Fibroblast of mammary gland (primary cell): Measurements from ENCODE around the gene SNX1.
"Not testable (repeated sequence)": the region's sequence is repeated elsewhere in the genome, so short reads cannot be mapped to it uniquely, and the experiment has no call there.

ENCODE experiments used
- DNase-seq: peaks from one replicate; pipeline ENCODE4 v3.0.0-alpha.2; 2010; ENCODE audit warnings: low read depth
- H3K4me3 ChIP-seq: 2 replicates; pipeline ENCODE4 v1.5.1; 2011; ENCODE audit warnings: low read depth, mild to moderate bottlenecking, low read length, moderate library complexity; ENCODE audit not compliant: control insufficient read depth
- TF ChIP-seq, protein P1 (sequence below): conservative IDR thresholded peaks from 2 replicates; pipeline ENCODE4 v1.5.1; 2011; ENCODE audit warnings: low read depth, low read length, inconsistent platforms; ENCODE audit not compliant: control insufficient read depth, insufficient read depth

Gene SNX1

DNA sequence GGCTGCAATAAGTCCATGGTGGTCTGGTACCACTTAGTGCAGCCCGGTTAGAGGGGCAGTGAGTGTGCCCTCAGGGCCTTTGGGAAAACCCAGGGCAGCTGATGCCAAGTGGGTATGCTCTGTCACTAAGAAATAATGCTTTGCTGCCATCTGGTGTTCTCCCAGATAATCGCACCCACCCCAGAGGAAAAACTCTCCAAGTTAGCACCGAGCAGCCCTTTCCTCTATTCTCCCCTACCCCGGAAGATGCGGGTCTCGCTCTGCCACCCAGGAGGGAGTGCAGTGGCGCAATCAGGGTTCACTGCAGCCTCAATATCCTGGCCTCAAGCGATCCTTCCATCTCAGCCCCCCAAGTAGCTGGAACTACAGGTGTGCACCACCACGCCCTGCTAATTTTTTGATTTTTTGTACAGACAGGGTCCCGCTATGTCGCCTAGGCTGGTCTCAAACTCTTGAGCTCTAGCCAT, 28.2 kb upstream of the SNX1 start:
- TF ChIP-seq, protein P1, sequence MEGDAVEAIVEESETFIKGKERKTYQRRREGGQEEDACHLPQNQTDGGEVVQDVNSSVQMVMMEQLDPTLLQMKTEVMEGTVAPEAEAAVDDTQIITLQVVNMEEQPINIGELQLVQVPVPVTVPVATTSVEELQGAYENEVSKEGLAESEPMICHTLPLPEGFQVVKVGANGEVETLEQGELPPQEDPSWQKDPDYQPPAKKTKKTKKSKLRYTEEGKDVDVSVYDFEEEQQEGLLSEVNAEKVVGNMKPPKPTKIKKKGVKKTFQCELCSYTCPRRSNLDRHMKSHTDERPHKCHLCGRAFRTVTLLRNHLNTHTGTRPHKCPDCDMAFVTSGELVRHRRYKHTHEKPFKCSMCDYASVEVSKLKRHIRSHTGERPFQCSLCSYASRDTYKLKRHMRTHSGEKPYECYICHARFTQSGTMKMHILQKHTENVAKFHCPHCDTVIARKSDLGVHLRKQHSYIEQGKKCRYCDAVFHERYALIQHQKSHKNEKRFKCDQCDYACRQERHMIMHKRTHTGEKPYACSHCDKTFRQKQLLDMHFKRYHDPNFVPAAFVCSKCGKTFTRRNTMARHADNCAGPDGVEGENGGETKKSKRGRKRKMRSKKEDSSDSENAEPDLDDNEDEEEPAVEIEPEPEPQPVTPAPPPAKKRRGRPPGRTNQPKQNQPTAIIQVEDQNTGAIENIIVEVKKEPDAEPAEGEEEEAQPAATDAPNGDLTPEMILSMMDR: peak; percentile 80
- peak; percentile 61 for DNase-seq
- H3K4me3 ChIP-seq: no peak overlapping the region

- TF ChIP-seq, protein P1: no peak
- no peak overlapping the region for H3K4me3 ChIP-seq
- DNase-seq: no peak
These were observed 27.6 kb upstream of the SNX1 start for GRCh38 chr15:64068133-64068532.

- TF ChIP-seq, protein P1: no peak
These were observed 25.7 kb upstream of the SNX1 start for GRCh38 chr15:64070106-64070505.

DNA sequence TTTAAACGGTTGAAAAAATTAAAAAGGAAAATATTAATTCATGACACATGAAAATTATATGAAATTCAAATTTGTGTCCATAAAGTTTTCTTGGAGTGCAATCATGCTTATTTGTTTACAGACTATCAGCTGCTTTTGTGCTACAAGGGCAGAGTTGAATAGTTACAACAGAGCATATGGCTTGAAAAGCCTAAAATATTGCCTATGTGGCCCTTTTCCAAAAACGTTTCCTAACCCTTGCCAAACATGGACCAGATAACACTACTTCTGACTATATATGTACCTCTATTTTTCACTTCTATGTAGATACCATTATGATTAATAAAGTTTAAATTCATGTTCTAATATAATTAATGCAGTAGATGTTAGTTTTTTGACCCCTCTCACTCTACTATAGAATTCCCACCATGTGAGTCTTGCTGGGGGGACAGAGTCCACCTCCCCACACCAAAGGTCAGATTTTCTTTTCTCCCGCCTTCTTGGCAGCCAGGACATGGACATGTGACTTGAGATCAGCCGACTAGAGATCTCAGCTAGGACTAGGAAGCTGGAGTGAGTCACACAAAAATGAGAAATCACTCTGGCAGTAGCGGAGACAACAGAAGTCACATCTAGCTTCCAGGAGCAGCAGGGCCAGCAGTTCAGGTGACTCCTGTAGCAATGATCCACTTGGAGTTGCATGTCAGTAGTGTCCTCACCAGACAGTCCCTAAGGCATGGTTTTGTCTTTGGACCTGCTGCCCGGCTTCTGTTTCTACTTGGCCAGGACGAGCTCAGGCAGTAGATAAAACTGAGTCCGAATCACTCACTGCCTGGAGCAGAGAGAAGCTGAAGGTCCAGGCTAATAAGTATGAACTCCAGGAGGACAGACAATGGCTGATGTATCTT, 24.6 kb upstream of the SNX1 start:
- H3K4me3 ChIP-seq: no peak overlapping the region
- TF ChIP-seq, protein P1: no peak
- peak; percentile 94 for DNase-seq

More at GRCh38 chr15:64070106-64070505, 25.7 kb upstream of the SNX1 start:
- no peak for DNase-seq
- no peak overlapping the region for H3K4me3 ChIP-seq

DNA sequence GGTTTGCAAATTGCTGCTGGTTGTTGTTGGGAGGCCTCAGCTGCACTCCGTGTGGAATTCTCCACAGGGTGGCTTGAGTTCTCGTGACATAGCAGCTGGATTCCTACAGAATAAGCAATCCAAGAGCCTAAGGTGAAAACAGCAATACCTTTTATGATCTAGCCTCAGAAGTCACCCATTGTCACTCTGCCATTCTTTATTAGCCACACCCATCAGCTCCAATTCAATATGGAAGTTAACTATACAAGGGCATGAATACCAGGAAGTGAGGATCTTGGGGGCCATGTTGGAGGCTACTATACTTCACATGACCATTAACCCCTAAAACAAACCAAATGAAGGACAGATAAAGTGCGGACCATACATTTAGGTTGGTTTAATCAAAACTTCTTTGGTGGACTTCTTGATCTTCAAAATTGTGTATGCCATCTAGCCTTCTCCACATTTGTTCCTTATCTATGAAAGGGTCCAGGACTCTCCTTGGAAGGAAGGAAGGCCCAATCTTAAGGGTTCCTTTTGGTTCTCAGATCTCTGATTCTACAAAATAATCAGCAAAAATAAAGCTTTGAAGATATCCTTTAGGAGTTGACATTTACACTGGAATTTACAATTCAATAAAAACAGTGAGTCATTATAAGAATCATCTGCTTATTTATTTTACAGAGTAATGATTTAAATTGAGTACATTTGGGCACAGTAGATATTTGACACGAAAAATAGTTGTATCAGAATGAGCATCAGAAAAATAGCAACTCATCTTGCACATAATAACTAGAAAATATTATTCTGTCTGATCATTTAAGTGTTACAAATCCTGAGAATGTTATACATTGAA, 23.6 kb upstream of the SNX1 start:
- TF ChIP-seq, protein P1: no peak
- H3K4me3 ChIP-seq: no peak overlapping the region
- peak; percentile 11 for DNase-seq

GRCh38 chr15:64072812-64073211, 23.0 kb upstream of the SNX1 start:
- TF ChIP-seq, protein P1: no peak
- no peak for DNase-seq

GRCh38 chr15:64073496-64073895, 22.3 kb upstream of the SNX1 start:
- DNase-seq: peak; percentile 12
- H3K4me3 ChIP-seq: not testable (repeated sequence)

More at GRCh38 chr15:64072812-64073211, 23.0 kb upstream of the SNX1 start:
- H3K4me3 ChIP-seq: no peak overlapping the region
